Measurements from ENCODE around the gene NOP58. TPM values are rescaled to one million over a fixed set of nuclear protein-coding genes. Genes with fewer than 3 reads are reported as not detected.

The NOP58 gene
- total and polyA plus RNA-seq, 2 donors from 2014 or later = 38.6 to 57.1 TPM

- H3K36me3 ChIP-seq (ENCODE audit: control insufficient read depth in 2 of 3, insufficient read depth in 3 of 3, low read length in 3 of 3) = no peaks in the 10 kb centered on the region
- FAIRE-seq (no peak), DNase-seq (no peak)
- intact Hi-C loops (cut with DNase I) = no loop called here
- no peaks in the 10 kb centered on the region for H3K4me1 ChIP-seq (ENCODE audit: control insufficient read depth in 2 of 3, insufficient read depth in 2 of 3, low read depth in 1 of 3, low read length in 3 of 3)
- H3K9ac ChIP-seq (ENCODE audit: low read length in 3 of 3) = no peak overlapping the region
- H3K9me3 ChIP-seq (ENCODE audit: control insufficient read depth in 2 of 3, insufficient read depth in 1 of 3, low read length in 3 of 3) = no peaks in the 10 kb centered on the region
- H3K27ac ChIP-seq (ENCODE audit: low read depth in 2 of 2, low read length in 2 of 2) = no peak overlapping the region
- H3K4me3 ChIP-seq (ENCODE audit: low read length in 3 of 3) = no peak overlapping the region
- no peaks in the 10 kb centered on the region for H3K27me3 ChIP-seq (ENCODE audit: control insufficient read depth, insufficient read depth, low read length)
- TF ChIP-seq CTCF (IDR thresholded peaks at IDR 0.05; ENCODE audit: borderline replicate concordance, extremely low read depth, insufficient read depth) = no peak
Measured at GRCh38 chr2:202346180-202346579, 80.6 kb downstream of the NOP58 start.

Other genes starting within 250 kb of the NOP58 start
- gene FZD7, start 231.9 kb upstream of the NOP58 start, total RNA-seq = 14.0 TPM
- 5.6 TPM for gene FZD7, start 231.9 kb upstream of the NOP58 start, polyA plus RNA-seq (ENCODE audit: insufficient read depth, low read depth, low replicate concordance)
- not detected for gene KIAA2012, start 192.5 kb upstream of the NOP58 start, total RNA-seq
- gene KIAA2012, start 192.5 kb upstream of the NOP58 start, polyA plus RNA-seq (ENCODE audit: insufficient read depth, low read depth, low replicate concordance) = not detected
- 81.7 TPM for gene SUMO1, start 27.2 kb upstream of the NOP58 start, total RNA-seq
- gene SUMO1, start 27.2 kb upstream of the NOP58 start, polyA plus RNA-seq (ENCODE audit: insufficient read depth, low read depth, low replicate concordance) = 170 TPM
- 66.9 TPM for gene BMPR2, start 110.6 kb downstream of the NOP58 start, total RNA-seq
- gene BMPR2, start 110.6 kb downstream of the NOP58 start, polyA plus RNA-seq (ENCODE audit: insufficient read depth, low read depth, low replicate concordance) = 12.5 TPM